Forelimb muscle (tissue), 1 donor: ENCODE measurements around the gene TEX101. TPM values are rescaled to one million over a fixed set of nuclear protein-coding genes. Genes with fewer than 3 reads are reported as not detected.

Source experiments
- DNase-seq: peaks from one replicate; pipeline ENCODE4 v3.0.0-alpha.2; 2013; ENCODE audit warnings: low read depth
- polyA plus RNA-seq: library from polyadenylated mRNA; unstranded; fragments of 120-200 nt; gene quantifications from one replicate; pipeline ENCODE4 v1.2.1, GENCODE V29; 2013; ENCODE audit not compliant: insufficient read length

The TEX101 gene
- polyA plus RNA-seq, 1 donor, result not detected

GRCh38 chr19:43446746-43447489 is 32.2 kb downstream of the TEX101 start:
- DNase-seq, result no peak

GRCh38 chr19:43447655-43448054 is 33.0 kb downstream of the TEX101 start:
- DNase-seq, result no peak

- no peak for DNase-seq
Measured at GRCh38 chr19:43450545-43450997, 35.9 kb downstream of the TEX101 start.

- DNase-seq, result no peak
Measured at GRCh38 chr19:43452582-43452981, 37.9 kb downstream of the TEX101 start.

GRCh38 chr19:43454031-43454430 is 39.3 kb downstream of the TEX101 start:
- no peak for DNase-seq

GRCh38 chr19:43455321-43456113 is 40.8 kb downstream of the TEX101 start:
- no peak for DNase-seq

GRCh38 chr19:43457809-43458208 is 43.1 kb downstream of the TEX101 start:
- no peak for DNase-seq

- no peak for DNase-seq
Measured at GRCh38 chr19:43460362-43461016, 45.8 kb downstream of the TEX101 start.

- no peak for DNase-seq
Measured at GRCh38 chr19:43461303-43461702, 46.6 kb downstream of the TEX101 start.

- no peak for DNase-seq
Measured at GRCh38 chr19:43462383-43462782, 47.7 kb downstream of the TEX101 start.

- no peak for DNase-seq
Measured at GRCh38 chr19:43462785-43463380, 48.2 kb downstream of the TEX101 start.

GRCh38 chr19:43463381-43464133 is 48.9 kb downstream of the TEX101 start:
- DNase-seq, result peak; percentile 62

- no peak for DNase-seq
Measured at GRCh38 chr19:43464134-43464775, 49.6 kb downstream of the TEX101 start.

- no peak for DNase-seq
Measured at GRCh38 chr19:43465468-43466120, 50.9 kb downstream of the TEX101 start, which contains the start of gene LYPD3. LYPD3 (minus strand) TSS chr19:43465608; CDS start chr19:43465571, 37 bp downstream.

- no peak for DNase-seq
Measured at GRCh38 chr19:43466793-43467192, 52.1 kb downstream of the TEX101 start.

GRCh38 chr19:43467276-43467675 is 52.6 kb downstream of the TEX101 start:
- DNase-seq, result no peak

- DNase-seq, result no peak
Measured at GRCh38 chr19:43467730-43468129, 53.0 kb downstream of the TEX101 start.
